GM19025 (cell line): ENCODE measurements around the gene UBE2G1.

Experiments
- ATAC-seq: cut with Tn5 transposase; IDR thresholded peaks from one replicate; pipeline ENCODE4 v1.9.1; 2021; ENCODE audit warnings: mild to moderate bottlenecking, low read depth, moderate library complexity; ENCODE audit not compliant: unreplicated experiment

The UBE2G1 gene

GRCh38 chr17:4309897-4310296 lies 56.6 kb downstream of the UBE2G1 start:
- no peak for ATAC-seq

GRCh38 chr17:4307179-4307930 lies 59.1 kb downstream of the UBE2G1 start:
- ATAC-seq, result no peak

- ATAC-seq, result no peak
Observed at GRCh38 chr17:4305224-4305623, 61.3 kb downstream of the UBE2G1 start.

GRCh38 chr17:4304417-4305027 lies 62.0 kb downstream of the UBE2G1 start:
- ATAC-seq, result no peak

- no peak for ATAC-seq
Observed at GRCh38 chr17:4301066-4301465, 65.4 kb downstream of the UBE2G1 start.

- ATAC-seq, result no peak
Observed at GRCh38 chr17:4297351-4297750, 69.1 kb downstream of the UBE2G1 start.

GRCh38 chr17:4295686-4296085 lies 70.8 kb downstream of the UBE2G1 start:
- no peak for ATAC-seq

DNA sequence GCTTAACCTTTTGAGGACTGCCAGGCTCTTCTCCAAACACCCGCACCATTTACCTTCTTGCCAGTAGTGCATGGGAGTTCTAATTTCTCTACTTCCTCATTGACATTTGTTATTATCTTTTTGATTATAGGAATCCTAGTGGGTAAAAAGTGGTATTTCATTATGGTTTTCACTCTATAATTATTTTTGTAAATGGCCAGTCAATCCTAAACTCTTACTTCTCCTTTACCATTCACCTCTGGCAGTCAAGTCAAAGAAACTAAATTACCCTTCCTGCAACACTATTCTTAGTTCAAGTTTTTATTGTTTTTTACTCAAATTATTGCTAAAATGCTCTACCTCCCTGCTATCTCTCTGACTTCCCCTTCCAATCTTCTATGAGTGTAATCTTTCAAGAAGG lies 72.9 kb downstream of the UBE2G1 start:
- no peak for ATAC-seq

- no peak for ATAC-seq
Observed at GRCh38 chr17:4287710-4288109, 78.8 kb downstream of the UBE2G1 start.

DNA sequence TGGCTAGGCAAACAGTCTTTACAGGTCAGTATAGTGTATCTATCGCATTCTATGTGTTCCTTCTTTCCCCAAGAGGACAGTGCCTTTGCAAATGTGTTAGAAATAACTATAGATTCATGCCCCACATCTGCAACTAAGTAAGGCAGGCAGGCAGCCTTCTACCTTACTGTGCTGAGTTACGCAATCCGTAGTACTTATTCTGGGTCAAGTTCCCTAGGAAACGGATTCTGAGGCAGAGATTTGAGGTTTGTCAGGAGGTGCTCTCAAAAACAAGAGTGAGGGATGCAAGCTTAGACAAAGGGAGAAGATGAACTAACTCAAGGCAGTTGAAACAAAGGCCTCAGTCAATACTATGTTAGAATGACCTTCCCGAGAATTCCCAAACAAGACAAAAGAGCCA lies 90.0 kb downstream of the UBE2G1 start:
- ATAC-seq, result no peak

DNA sequence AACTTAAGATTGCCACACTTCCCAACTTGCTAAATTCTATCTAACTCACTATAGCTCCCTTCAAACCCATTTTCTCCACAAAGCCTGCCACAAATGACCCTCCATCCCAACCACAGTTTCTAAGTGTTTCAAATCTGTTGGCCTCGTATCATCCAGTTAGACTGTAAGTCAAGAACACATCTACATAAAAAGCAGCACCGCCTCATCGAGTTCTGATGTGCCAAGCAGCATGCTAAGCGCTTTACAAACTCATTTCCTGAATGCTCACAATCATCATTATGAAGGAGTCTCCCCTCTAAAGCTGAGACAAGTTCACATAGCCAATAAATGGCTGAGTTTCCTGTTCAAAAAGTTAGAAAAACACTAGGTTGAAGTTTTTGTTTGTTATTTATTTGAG lies 93.5 kb downstream of the UBE2G1 start:
- ATAC-seq, result no peak

GRCh38 chr17:4272213-4272971 lies 94.1 kb downstream of the UBE2G1 start:
- no peak for ATAC-seq

DNA sequence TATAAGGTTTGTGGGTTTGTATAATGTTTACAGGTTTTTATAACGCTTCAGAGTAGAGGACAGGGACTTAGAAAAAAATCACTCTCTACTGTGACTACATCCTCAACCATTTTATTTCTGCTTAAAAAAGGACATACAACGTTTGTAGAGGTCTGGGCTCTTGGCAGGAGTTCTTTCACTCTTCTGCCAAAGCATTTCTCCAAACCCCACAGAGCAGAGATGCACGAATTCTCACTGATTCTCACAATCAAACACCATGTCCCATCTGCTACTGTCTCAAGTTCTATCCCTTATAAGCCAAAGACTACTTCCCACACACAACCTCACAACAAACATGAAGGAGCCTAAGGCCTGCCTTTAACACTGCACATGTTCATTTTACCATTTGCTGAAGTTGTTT lies 95.7 kb downstream of the UBE2G1 start:
- no peak for ATAC-seq

GRCh38 chr17:4269915-4270314 lies 96.6 kb downstream of the UBE2G1 start:
- no peak for ATAC-seq

DNA sequence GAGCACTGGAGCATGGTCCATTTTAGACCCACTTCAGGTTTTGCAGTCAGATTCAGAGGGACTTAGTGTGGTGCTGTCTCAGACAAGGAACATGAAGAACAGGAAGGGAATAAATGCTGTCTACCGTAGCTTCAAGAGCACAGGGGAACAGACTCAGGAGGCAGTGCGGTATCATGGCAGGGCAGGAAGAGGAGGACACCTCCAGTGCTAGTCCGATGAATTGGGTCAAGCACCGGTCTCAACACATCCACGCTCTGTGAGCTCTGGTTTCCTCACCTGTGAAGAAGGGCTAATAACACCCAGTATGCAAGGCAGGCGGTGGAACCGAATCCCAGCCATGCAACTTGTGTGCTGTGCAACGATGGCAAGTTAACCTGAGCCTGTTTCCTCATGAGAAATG lies 99.1 kb downstream of the UBE2G1 start:
- no peak for ATAC-seq

DNA sequence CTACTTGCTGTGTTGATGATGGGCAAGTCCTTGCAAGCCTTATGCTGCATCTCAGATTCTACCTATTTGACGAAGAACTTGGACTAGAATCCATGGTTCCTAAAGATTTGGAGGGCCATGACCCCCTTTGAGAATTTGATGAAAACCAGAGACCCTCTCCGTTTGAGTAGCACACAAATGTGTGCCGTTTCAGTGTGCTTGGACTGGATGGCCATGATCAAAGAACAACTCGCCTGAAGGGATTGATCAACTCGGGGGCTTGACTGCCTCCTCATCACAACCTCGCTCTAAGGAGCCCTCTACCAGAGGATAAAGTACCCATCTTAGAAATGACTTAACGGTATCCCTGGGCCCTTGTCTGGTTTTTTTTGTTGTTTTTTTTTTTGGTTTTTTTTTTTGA lies 99.9 kb downstream of the UBE2G1 start:
- no peak for ATAC-seq

GRCh38 chr17:4263282-4264215 lies 102.9 kb downstream of the UBE2G1 start, which contains the start of gene ANKFY1:
TSS of gene ANKFY1 (minus strand) at chr17:4263979. CDS start at chr17:4263941, 38 bp downstream.
- peak; percentile 89 for ATAC-seq

DNA sequence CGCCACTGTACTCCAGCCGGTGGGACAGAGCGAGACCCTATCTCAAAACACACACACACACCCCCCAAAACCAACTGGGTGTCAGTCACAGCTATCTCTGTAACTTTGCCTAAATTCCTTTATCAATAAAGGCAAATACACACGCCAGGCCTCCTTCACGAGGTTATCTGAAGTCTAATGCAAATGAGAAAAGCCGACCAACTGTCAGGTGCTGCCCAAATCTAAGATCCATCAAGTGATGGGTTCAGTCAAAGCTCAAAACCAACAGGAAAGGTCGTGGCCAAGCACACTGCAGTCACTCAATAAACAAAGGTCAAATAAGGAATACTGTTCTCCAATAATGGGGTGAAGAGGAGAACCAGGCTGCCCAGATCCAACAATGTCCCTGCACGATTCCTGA lies 103.8 kb downstream of the UBE2G1 start:
- no peak for ATAC-seq

- no peak for ATAC-seq
Observed at GRCh38 chr17:4261452-4261851, 105.0 kb downstream of the UBE2G1 start.

- no peak for ATAC-seq
Observed at GRCh38 chr17:4258867-4259266, 107.6 kb downstream of the UBE2G1 start.
